Astrocyte (in vitro differentiated cells and primary cell): Measurements from ENCODE around the gene CLASP1. TPM values are rescaled to one million over a fixed set of nuclear protein-coding genes. Genes with fewer than 3 reads are reported as not detected.
A peak's percentile ranks its signal among the peaks of the same experiment; 100 is the strongest.

Experiments used
- DNase-seq: peaks from one replicate; pipeline ENCODE4 v3.0.0-alpha.2; 2010; ENCODE audit warnings: low read depth
- FAIRE-seq: peaks from 2 replicates; lab custom pipeline; 2011; peaks lifted over from hg19 to GRCh38; lab: Jason Lieb, UNC
- H2AFZ ChIP-seq: 2 replicates; pipeline ENCODE4 v1.6.0; 2012; ENCODE audit warnings: low read depth, low read length, inconsistent platforms
- H3K27ac ChIP-seq: 2 replicates; pipeline ENCODE4 v1.5.1; 2011; ENCODE audit warnings: low read depth, low read length, inconsistent platforms
- H3K27me3 ChIP-seq: 2 replicates; pipeline ENCODE4 v1.6.0; 2011; ENCODE audit warnings: low read length, inconsistent platforms; ENCODE audit not compliant: insufficient read depth
- H3K36me3 ChIP-seq: 2 replicates; pipeline ENCODE4 v1.5.1; 2011; ENCODE audit warnings: low read length, inconsistent platforms; ENCODE audit not compliant: insufficient read depth
- H3K4me1 ChIP-seq: 2 replicates; pipeline ENCODE4 v1.5.1; 2011; ENCODE audit warnings: low read length, inconsistent platforms; ENCODE audit not compliant: insufficient read depth
- H3K4me2 ChIP-seq: 2 replicates; pipeline ENCODE4 v1.6.0; 2012; ENCODE audit warnings: low read length, inconsistent platforms
- H3K4me3 ChIP-seq: 2 replicates; pipeline ENCODE4 v1.5.1; 2011; ENCODE audit warnings: low read depth, mild to moderate bottlenecking, low read length, inconsistent platforms; ENCODE audit not compliant: insufficient read depth
- H3K79me2 ChIP-seq: 2 replicates; pipeline ENCODE4 v1.6.0; 2012; ENCODE audit warnings: mild to moderate bottlenecking, low read length, inconsistent platforms; ENCODE audit not compliant: insufficient read depth
- H3K9ac ChIP-seq: 2 replicates; pipeline ENCODE4 v1.6.0; 2012; ENCODE audit warnings: mild to moderate bottlenecking, low read length, inconsistent platforms
- H3K9me3 ChIP-seq: 2 replicates; pipeline ENCODE4 v1.5.1; 2012; ENCODE audit warnings: low read depth, mild to moderate bottlenecking, low read length, inconsistent platforms; ENCODE audit not compliant: insufficient read depth
- H4K20me1 ChIP-seq: 2 replicates; pipeline ENCODE4 v1.6.0; 2012; ENCODE audit warnings: low read length, inconsistent platforms; ENCODE audit not compliant: insufficient read depth
- H3K27ac Mint-ChIP-seq: one replicate; pipeline ENCODE4 v1.8.0; 2021; ENCODE audit warnings: mild to moderate bottlenecking, mixed read lengths; ENCODE audit not compliant: unreplicated experiment
- H3K27me3 Mint-ChIP-seq: one replicate; pipeline ENCODE4 v1.8.0; 2021; ENCODE audit warnings: low read depth, mixed read lengths; ENCODE audit not compliant: unreplicated experiment
- H3K36me3 Mint-ChIP-seq: one replicate; pipeline ENCODE4 v1.8.0; 2021; ENCODE audit warnings: low read depth, mixed read lengths; ENCODE audit not compliant: unreplicated experiment
- H3K4me1 Mint-ChIP-seq: one replicate; pipeline ENCODE4 v1.8.0; 2021; ENCODE audit warnings: low read depth, mixed read lengths; ENCODE audit not compliant: unreplicated experiment
- H3K4me3 Mint-ChIP-seq: one replicate; pipeline ENCODE4 v1.8.0; 2021; ENCODE audit warnings: mild to moderate bottlenecking, moderate library complexity, mixed read lengths; ENCODE audit not compliant: unreplicated experiment
- H3K9me3 Mint-ChIP-seq: one replicate; pipeline ENCODE4 v1.8.0; 2021; ENCODE audit warnings: mild to moderate bottlenecking, mixed read lengths; ENCODE audit not compliant: unreplicated experiment
- EZH2 ChIP-seq: IDR thresholded peaks from 2 replicates; pipeline ENCODE4 v1.6.1; 2012; ENCODE audit warnings: mild to moderate bottlenecking, low read length, inconsistent platforms; ENCODE audit not compliant: insufficient read depth
- total RNA-seq: library from RNA; stranded (reverse); gene quantifications from 2 replicates; pipeline ENCODE4 v1.2.1, GENCODE V29; 2021
- TF ChIP-seq, protein P1 (sequence below): IDR thresholded peaks from 2 replicates; pipeline ENCODE4 v1.5.1; 2011; ENCODE audit warnings: low read depth, mild to moderate bottlenecking, inconsistent platforms, low read length, moderate library complexity; ENCODE audit not compliant: insufficient read depth

The CLASP1 gene
- total RNA-seq, 1 donor from 2014 or later: 56.7 TPM

DNA sequence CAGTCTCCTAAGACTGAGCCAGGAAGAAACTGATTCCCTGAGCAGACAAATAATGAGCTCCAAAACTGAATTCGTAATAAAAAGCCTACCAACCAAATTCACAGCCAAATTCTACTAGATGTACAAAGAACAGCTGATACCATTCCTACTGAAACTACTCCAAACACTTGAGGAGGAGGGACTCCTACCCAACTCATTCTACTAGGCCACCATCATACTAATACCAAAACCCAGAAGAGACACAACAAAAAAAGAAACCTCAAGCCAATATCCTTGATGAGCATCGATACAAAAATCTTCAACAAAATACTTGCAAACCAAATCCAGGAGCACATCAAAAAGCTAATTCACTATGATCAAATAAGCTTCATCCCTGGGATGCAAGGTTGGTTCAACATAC lies 98.6 kb downstream of the CLASP1 start:
- H3K4me3 ChIP-seq: no peak overlapping the region
- H3K27ac ChIP-seq: no peak overlapping the region
- Mint-ChIP-seq H3K4me1 (peaks cover 6% of the 10 kb centered on the region), H3K27me3 (no peaks in the 10 kb centered on the region), H3K36me3 (no peaks in the 10 kb centered on the region), H3K4me3 (no peak overlapping the region), H3K27ac (no peak overlapping the region), H3K9me3 (peaks cover 8% of the 10 kb centered on the region)
- H3K9ac ChIP-seq: no peak overlapping the region
- H3K4me1 ChIP-seq: no peaks in the 10 kb centered on the region
- no peak for TF ChIP-seq EZH2
- TF ChIP-seq, protein P1, sequence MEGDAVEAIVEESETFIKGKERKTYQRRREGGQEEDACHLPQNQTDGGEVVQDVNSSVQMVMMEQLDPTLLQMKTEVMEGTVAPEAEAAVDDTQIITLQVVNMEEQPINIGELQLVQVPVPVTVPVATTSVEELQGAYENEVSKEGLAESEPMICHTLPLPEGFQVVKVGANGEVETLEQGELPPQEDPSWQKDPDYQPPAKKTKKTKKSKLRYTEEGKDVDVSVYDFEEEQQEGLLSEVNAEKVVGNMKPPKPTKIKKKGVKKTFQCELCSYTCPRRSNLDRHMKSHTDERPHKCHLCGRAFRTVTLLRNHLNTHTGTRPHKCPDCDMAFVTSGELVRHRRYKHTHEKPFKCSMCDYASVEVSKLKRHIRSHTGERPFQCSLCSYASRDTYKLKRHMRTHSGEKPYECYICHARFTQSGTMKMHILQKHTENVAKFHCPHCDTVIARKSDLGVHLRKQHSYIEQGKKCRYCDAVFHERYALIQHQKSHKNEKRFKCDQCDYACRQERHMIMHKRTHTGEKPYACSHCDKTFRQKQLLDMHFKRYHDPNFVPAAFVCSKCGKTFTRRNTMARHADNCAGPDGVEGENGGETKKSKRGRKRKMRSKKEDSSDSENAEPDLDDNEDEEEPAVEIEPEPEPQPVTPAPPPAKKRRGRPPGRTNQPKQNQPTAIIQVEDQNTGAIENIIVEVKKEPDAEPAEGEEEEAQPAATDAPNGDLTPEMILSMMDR: no peak
- FAIRE-seq (peak; percentile 39), DNase-seq (no peak)
- peaks cover 67% of the 10 kb centered on the region for H3K79me2 ChIP-seq
- no peak overlapping the region for H3K4me2 ChIP-seq
- H2AFZ ChIP-seq: no peak overlapping the region
- H3K27me3 ChIP-seq: no peaks in the 10 kb centered on the region
- H4K20me1 ChIP-seq: peaks cover 71% of the 10 kb centered on the region
- no peaks in the 10 kb centered on the region for H3K36me3 ChIP-seq
- H3K9me3 ChIP-seq: no peaks in the 10 kb centered on the region

DNA sequence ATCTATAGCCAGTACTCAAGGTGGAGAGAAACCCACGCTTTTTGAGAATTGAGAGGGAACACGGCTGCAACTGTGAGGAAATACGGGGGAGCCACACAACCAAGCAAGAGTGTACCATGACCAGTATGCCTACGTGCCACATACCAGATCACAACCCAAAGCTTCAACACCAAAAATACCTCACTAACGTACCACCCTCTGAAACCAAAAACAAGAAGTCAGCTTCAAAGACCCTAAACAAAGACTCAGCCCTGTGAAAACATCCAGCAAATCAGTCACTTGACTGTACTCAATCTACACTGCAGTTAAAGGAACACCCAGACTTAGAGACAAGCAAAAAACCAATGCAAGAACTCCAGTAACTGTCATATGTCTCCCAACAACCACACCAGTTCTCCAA lies 101.6 kb downstream of the CLASP1 start:
- TF ChIP-seq EZH2: no peak
- TF ChIP-seq, protein P1: no peak
- Histone ChIP-seq H3K36me3 (no peaks in the 10 kb centered on the region), H3K9ac (no peak overlapping the region), H3K79me2 (peaks cover 93% of the 10 kb centered on the region), H3K4me3 (no peak overlapping the region), H3K9me3 (no peaks in the 10 kb centered on the region), H3K27ac (no peak overlapping the region), H4K20me1 (peaks cover 80% of the 10 kb centered on the region), H3K4me1 (no peaks in the 10 kb centered on the region), H3K4me2 (no peak overlapping the region), H2AFZ (no peak overlapping the region), H3K27me3 (no peaks in the 10 kb centered on the region)
- peaks cover 8% of the 10 kb centered on the region for H3K9me3 Mint-ChIP-seq
- H3K27me3 Mint-ChIP-seq: no peaks in the 10 kb centered on the region
- no peaks in the 10 kb centered on the region for H3K36me3 Mint-ChIP-seq
- H3K27ac Mint-ChIP-seq: no peak overlapping the region
- no peak for DNase-seq
- H3K4me3 Mint-ChIP-seq: no peak overlapping the region
- peaks cover 7% of the 10 kb centered on the region for H3K4me1 Mint-ChIP-seq
- FAIRE-seq: no peak

DNA sequence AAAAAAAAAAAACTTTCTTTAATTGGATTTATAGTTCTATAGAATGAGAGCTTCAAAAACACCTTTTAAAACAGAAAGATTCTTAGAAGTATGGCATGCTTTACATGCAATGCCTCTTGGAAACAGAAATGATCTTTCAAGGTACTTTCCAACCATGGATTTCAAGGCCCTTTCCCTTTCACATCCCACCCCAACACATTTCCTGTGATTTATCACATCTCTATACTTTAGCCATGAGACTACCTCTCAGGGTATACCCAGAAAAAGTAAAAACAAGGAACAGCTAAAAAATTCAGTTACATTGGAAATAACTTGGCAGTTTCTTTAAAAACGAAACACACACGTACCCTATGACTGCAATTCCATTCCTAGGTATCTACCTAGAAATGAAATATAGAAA lies 103.3 kb downstream of the CLASP1 start:
- DNase-seq (no peak), FAIRE-seq (no peak)
- no peaks in the 10 kb centered on the region for H3K27me3 Mint-ChIP-seq
- no peaks in the 10 kb centered on the region for H3K36me3 Mint-ChIP-seq
- Histone ChIP-seq H3K36me3 (no peaks in the 10 kb centered on the region), H3K4me3 (no peak overlapping the region), H3K9ac (no peak overlapping the region), H2AFZ (no peak overlapping the region), H3K79me2 (peaks cover 87% of the 10 kb centered on the region), H3K4me2 (no peak overlapping the region), H3K27ac (no peak overlapping the region), H3K9me3 (no peaks in the 10 kb centered on the region), H3K27me3 (no peaks in the 10 kb centered on the region), H4K20me1 (peaks cover 82% of the 10 kb centered on the region), H3K4me1 (peaks cover 4% of the 10 kb centered on the region)
- H3K4me3 Mint-ChIP-seq: no peak overlapping the region
- peaks cover 8% of the 10 kb centered on the region for H3K9me3 Mint-ChIP-seq
- H3K27ac Mint-ChIP-seq: no peak overlapping the region
- TF ChIP-seq, protein P1: no peak
- no peak for TF ChIP-seq EZH2
- H3K4me1 Mint-ChIP-seq: peaks cover 7% of the 10 kb centered on the region
